ENCODE results near the gene ALDH3A1.

The ALDH3A1 gene

DNA sequence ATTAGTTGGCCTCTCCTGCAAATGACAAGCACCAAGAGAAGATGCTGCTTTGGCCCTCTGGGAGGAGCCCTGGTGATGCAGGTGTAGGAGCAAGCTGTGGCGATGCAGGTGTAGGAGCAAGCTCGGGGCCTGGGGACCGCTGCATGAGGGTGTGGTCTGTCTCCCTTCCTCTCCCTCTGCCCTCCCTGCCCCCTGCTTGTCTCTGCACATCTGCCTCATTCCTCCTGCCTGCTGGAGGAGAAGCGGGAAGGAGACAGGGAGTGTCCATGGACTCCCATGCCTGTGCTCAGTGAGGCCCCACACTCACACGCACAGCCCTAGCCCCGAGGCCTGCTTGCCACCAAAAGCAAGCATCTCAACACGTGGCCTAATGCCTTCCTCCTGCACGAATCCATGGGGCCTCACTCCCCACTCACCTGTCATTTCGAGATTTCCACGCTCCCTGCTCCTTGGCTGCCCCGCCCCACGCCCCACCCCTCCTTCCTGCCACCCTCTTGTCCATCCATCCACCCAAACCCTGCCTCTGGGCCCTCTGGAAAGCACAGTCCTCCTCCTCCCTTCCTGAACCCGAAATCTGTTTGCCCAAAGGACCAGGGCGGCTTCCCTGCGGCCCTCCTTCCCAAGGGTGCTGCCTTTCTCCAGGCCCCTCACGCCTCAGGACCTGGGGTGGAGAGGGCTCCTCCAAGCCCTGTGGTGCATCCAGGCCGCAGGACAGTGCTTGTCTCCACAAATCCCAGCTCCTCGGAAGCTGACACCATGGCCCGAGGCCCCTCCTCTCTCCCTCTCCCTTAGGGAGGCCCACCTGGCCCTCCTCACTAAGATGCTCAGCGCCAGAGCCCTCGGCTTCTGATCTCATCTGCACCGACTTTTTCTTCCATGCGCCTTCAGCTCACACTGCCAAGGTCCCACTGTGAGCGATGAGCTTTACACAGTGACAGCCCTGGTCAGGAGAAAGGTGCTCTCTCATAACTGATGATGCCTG lies 11.8 kb upstream of the ALDH3A1 start:
- DNase-seq = no peak

DNA sequence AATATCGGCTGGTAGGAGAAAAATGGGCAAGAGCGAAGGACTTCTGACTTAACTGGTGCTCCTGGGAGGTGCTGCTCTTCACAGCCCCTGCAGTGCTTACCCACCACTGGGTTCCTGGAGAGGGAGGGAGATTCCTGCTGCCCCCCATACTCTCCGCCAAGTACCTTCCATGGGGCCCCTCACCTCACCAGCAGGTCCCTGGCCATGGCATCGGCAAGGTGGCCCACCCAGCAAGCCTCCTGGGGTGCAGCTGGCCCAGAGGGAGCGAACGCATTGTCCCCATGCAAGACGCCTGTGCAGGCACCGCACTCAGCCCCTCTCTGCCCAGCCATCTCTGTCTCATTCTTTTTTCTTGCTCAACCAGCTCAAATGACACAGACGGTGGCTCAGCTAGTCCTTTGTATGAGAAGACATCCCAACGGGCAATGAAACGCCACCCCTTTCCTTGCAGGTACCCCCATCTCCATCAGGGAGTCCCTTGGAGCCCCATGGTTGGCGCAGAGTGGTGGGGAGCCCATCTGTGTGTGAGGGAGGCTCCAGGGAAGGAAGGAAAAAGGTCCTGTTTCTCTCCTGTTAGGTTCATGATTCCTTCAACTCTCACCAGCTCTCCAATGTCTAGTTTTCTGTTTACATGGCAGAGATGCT lies 9.6 kb upstream of the ALDH3A1 start:
- DNase-seq = no peak

- no peak for DNase-seq
Observed at GRCh38 chr17:19756546-19756945, 8.4 kb upstream of the ALDH3A1 start.

DNA sequence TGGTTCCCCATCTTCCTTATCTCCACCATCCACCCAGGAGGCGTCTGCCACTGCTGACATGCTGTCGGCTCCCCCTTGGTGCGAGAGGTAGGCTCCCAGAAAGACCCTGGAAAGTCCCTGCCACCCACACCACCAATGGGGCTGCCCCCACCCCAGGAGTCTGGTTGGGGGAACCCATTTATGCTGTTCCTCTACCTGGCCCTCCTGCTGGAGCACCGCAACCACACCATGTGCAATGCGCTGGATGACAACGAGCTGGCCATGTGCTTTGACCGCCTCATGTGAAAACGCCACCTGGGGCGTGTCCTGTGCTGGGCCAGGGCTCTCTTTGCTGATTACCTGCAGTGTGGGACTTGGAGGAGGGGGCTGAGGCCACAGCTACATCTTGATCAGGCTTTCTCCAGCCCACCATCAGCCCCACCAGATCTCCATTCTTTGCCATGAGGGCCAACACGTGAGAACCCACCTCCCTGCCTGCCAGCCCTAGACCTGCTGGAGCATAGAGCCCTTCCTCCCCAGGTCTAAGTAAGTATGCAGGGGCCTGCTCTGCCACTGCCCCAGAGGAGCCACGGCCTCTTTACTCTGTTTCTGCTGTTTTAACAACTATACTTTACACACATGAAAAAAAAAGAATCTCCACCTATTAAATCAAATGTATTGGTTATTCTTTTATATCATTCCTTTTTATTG lies 7.9 kb upstream of the ALDH3A1 start:
- no peak for DNase-seq

- DNase-seq = no peak
Observed at GRCh38 chr17:19755392-19755791, 7.3 kb upstream of the ALDH3A1 start.

GRCh38 chr17:19753661-19754463 lies 5.8 kb upstream of the ALDH3A1 start:
- DNase-seq = no peak

GRCh38 chr17:19753051-19753509 lies 5.0 kb upstream of the ALDH3A1 start:
- no peak for DNase-seq

GRCh38 chr17:19752216-19753050 lies 4.3 kb upstream of the ALDH3A1 start:
- DNase-seq = no peak

GRCh38 chr17:19750835-19751234 lies 2.7 kb upstream of the ALDH3A1 start:
- DNase-seq = no peak

- DNase-seq = no peak
Observed at GRCh38 chr17:19750020-19750572, 2.0 kb upstream of the ALDH3A1 start.

DNA sequence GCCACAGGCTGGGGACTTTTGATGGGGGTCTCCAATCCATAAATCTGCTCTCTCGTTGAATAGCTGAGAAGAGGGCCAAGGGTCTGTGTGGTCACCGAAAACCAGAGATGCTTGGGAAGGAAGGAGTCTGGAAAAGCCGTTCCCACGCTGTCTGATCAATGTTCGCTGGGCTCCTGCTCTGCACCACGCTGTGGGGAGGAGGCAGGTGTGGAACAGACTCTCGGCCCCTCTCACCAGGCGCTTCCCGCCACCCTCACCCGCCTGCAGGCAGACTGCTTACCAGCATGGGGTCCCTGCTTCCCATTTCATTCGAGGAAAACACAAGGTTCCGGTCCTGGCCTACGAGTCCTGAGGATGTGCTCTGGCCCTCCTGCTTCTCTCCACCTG lies 702 bp upstream of the ALDH3A1 start:
- DNase-seq = no peak

DNA sequence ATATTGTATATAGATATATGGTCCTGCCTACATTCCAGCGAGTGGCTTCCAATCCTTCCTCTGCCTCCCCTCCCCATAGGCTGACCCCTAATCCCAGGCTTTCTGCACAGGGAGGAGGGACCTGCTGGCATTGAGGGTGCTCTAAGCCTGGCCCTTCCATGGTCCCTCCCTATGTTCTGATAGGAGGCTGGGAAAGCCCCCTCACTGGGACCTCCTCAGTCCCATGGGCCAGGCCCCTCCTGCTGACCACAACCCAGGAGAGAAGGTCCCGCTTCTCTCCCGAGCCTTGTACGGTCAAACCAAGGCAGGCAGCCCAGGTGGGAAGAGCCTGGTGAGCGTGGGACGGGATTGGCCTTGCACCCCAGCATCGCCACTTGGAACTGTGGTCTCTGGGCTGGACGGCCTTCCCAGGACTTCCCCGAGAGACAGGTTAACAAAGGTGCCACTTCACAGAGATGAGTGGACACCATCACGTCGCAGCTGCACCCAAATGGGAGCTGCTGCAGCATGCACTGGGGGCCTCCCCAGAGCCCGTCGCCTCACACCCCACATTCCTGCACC lies 859 bp downstream of the ALDH3A1 start:
- DNase-seq = no peak

DNA sequence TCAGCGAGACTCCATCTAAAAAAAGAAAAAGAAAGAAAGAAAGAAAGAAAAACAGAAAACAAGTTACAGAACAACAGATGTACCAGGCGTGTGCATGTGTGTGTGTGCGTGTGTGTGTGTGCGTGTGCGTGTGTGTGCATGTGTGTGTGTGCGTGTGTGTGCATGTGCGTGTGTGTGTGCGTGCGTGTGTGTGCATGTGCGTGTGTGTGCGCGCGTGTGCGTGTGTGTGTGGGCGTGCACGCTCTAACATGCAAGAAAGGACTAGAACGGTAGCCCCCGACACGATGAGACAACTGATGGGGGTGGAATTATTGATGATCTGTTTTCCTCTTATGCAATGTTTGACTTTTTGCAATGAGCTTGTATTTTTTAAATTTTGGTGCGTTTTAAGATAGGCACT lies 1.6 kb downstream of the ALDH3A1 start:
- DNase-seq = no peak

GRCh38 chr17:19744922-19745757 lies 3.0 kb downstream of the ALDH3A1 start:
- DNase-seq = no peak

DNA sequence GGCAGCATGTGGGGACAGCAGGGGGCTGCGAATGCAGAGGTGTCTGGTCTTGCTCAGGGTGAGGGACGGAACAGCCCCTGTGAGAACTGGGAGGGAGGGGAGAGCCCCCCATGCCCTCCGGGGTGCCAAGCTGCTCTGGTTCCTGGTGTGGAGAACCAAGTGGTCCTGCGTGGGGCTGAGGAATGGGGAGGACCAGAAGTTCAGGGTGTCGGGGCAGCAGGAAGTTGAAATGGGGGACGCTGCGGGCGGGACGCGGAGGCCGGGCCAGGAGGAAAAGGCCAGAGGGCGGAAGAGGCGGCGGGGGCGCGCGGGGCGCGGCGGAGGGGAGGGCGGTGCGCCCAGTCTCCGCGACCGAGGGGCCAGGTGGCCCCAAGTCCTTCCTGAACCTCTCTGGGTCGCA lies 3.6 kb downstream of the ALDH3A1 start:
- DNase-seq = no peak

- DNase-seq = no peak
Observed at GRCh38 chr17:19743101-19744100, 4.7 kb downstream of the ALDH3A1 start.

DNA sequence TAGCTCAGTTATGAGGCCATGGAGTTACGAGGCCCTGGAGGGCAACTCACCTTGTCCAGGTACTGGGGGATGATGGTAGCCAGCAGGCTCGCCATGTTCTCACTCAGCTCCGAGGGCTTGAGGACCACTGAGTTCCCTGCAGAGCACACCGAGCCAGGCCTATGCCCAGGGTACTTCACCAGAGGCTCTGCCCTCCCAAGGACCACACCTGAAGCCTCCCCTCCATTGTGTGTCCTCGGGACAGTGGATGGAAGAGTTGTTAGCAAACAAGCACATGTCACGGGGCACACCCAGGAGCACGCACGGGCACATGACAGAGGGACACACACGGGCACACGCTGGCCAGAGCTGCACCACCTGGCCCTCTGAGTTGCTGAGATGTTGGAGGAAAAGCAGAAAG lies 5.6 kb downstream of the ALDH3A1 start:
- no peak for DNase-seq

DNA sequence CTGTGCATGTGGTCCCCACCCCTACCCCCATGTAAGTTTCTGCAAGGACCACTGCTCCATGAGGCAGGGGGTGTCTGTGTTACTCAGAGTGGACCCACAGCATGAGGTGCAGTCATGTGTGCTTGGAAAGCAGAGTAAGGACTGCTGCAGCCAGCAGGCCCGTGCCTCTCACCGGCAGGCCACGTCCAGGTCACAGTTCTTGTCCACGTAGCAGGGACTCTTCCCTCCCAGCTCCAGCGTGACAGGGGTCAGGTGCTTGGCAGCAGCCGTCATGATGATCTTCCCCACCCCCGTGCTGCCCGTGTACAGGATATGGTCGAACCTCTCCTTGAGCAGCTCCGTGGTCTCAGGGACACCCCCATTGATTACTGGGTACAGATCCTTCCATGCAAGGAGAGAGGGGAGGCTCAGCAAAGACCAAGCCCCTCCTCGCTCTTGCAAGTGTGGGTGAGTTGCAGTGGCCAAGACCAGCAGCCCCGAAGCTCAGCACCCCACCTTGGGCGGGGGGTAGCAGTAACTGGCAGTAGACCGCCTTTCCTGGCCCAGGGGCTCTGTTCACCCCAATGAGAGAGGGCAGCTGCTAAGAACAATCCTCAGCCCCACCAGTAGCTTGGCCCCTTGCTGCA lies 6.2 kb downstream of the ALDH3A1 start:
- no peak for DNase-seq

All from NCI-H2029 treated with DMSO at 0.1 percent for 48 hours (cell line).